OCI-LY1 (cell line): ENCODE results near the gene ACTL8.

Experiments used
- CTCF ChIP-seq: fragments of 200-600 bp; sonication (generic), shearing (Covaris generic); IDR thresholded peaks from 2 replicates; pipeline ENCODE4 v1.5.1; 2017; ENCODE audit warnings: mild to moderate bottlenecking, antibody characterized with exemption, low read length, moderate library complexity, mixed read lengths
- EZH2 ChIP-seq: fragments of 200-600 bp; sonication (generic), shearing (Covaris generic); IDR thresholded peaks from 2 replicates; pipeline ENCODE4 v1.8.0; 2017; ENCODE audit warnings: borderline replicate concordance, mixed run types, mild to moderate bottlenecking, antibody characterized with exemption, low read length, moderate library complexity, mixed read lengths

GRCh38 chr1:17763995-17764394 lies 8.9 kb downstream of the ACTL8 start:
- TF ChIP-seq CTCF (no peak), EZH2 (no peak)
